Measurements from ENCODE around the gene CTXN1.
"Not testable (repeated sequence)": the region's sequence is repeated elsewhere in the genome, so short reads cannot be mapped to it uniquely, and the experiment has no call there.

Gene CTXN1

GRCh38 chr19:7926021-7926726 is at the start of gene CTXN1:
CTXN1 (minus strand) TSS chr19:7926135; CDS start chr19:7925538, 597 bp downstream.
- in situ Hi-C loops (cut with HindIII; ENCODE audit: low pct_ligation_motif_present, low pct_unique_long_range_greater_than_20kb, low sequenced_read_pairs), result no loop called here
- DNase-seq, result peak; percentile 58

GRCh38 chr19:7975037-7975436 is 49.1 kb upstream of the CTXN1 start:
- DNase-seq, result no peak
- in situ Hi-C loops (cut with HindIII; ENCODE audit: low pct_ligation_motif_present, low pct_unique_long_range_greater_than_20kb, low sequenced_read_pairs), result no loop called here

GRCh38 chr19:7973883-7974282 is 47.9 kb upstream of the CTXN1 start:
- DNase-seq, result no peak
- in situ Hi-C loops (cut with HindIII; ENCODE audit: low pct_ligation_motif_present, low pct_unique_long_range_greater_than_20kb, low sequenced_read_pairs), result no loop called here

- in situ Hi-C loops (cut with HindIII; ENCODE audit: low pct_ligation_motif_present, low pct_unique_long_range_greater_than_20kb, low sequenced_read_pairs), result no loop called here
These were observed 45.9 kb upstream of the CTXN1 start for GRCh38 chr19:7971553-7972520.

GRCh38 chr19:7970716-7971448 is 44.9 kb upstream of the CTXN1 start:
- in situ Hi-C loops (cut with HindIII; ENCODE audit: low pct_ligation_motif_present, low pct_unique_long_range_greater_than_20kb, low sequenced_read_pairs), result no loop called here
- peak; percentile 57 for DNase-seq

More at GRCh38 chr19:7971553-7972520, 45.9 kb upstream of the CTXN1 start:
- no peak for DNase-seq

- no peak for DNase-seq
- in situ Hi-C loops (cut with HindIII; ENCODE audit: low pct_ligation_motif_present, low pct_unique_long_range_greater_than_20kb, low sequenced_read_pairs), result no loop called here
These were observed 43.6 kb upstream of the CTXN1 start for GRCh38 chr19:7969555-7969939.

GRCh38 chr19:7968796-7969554 is 43.0 kb upstream of the CTXN1 start:
- in situ Hi-C loops (cut with HindIII; ENCODE audit: low pct_ligation_motif_present, low pct_unique_long_range_greater_than_20kb, low sequenced_read_pairs), result no loop called here
- DNase-seq, result no peak

GRCh38 chr19:7968008-7968795 is 42.3 kb upstream of the CTXN1 start:
- in situ Hi-C loops (cut with HindIII; ENCODE audit: low pct_ligation_motif_present, low pct_unique_long_range_greater_than_20kb, low sequenced_read_pairs), result no loop called here
- no peak for DNase-seq

GRCh38 chr19:7965921-7966665 is 40.2 kb upstream of the CTXN1 start:
- no peak for DNase-seq
- in situ Hi-C loops (cut with HindIII; ENCODE audit: low pct_ligation_motif_present, low pct_unique_long_range_greater_than_20kb, low sequenced_read_pairs), result no loop called here

- no peak for DNase-seq
- in situ Hi-C loops (cut with HindIII; ENCODE audit: low pct_ligation_motif_present, low pct_unique_long_range_greater_than_20kb, low sequenced_read_pairs), result no loop called here
These were observed 39.4 kb upstream of the CTXN1 start for GRCh38 chr19:7965259-7965841.

- no peak for DNase-seq
- in situ Hi-C loops (cut with HindIII; ENCODE audit: low pct_ligation_motif_present, low pct_unique_long_range_greater_than_20kb, low sequenced_read_pairs), result no loop called here
These were observed 37.6 kb upstream of the CTXN1 start for GRCh38 chr19:7963566-7963965.

- no peak for DNase-seq
- in situ Hi-C loops (cut with HindIII; ENCODE audit: low pct_ligation_motif_present, low pct_unique_long_range_greater_than_20kb, low sequenced_read_pairs), result no loop called here
These were observed 36.8 kb upstream of the CTXN1 start for GRCh38 chr19:7962644-7963268.

GRCh38 chr19:7961920-7962626 is 36.1 kb upstream of the CTXN1 start:
- DNase-seq, result peak; percentile 20
- in situ Hi-C loops (cut with HindIII; ENCODE audit: low pct_ligation_motif_present, low pct_unique_long_range_greater_than_20kb, low sequenced_read_pairs), result no loop called here

- DNase-seq; in situ Hi-C loops (cut with HindIII; ENCODE audit: low pct_ligation_motif_present, low pct_unique_long_range_greater_than_20kb, low sequenced_read_pairs): not testable (repeated sequence)
These were observed 35.1 kb upstream of the CTXN1 start for GRCh38 chr19:7961082-7961481.

GRCh38 chr19:7959211-7959610 is 33.3 kb upstream of the CTXN1 start:
- in situ Hi-C loops (cut with HindIII; ENCODE audit: low pct_ligation_motif_present, low pct_unique_long_range_greater_than_20kb, low sequenced_read_pairs), result no loop called here
- no peak for DNase-seq

- in situ Hi-C loops (cut with HindIII; ENCODE audit: low pct_ligation_motif_present, low pct_unique_long_range_greater_than_20kb, low sequenced_read_pairs), result no loop called here
- DNase-seq, result no peak
These were observed 29.8 kb upstream of the CTXN1 start for GRCh38 chr19:7955696-7956095.
